Activated CD8-positive, alpha-beta memory T cell treated with anti-CD3 and anti-CD28 coated beads, Interleukin-2, amount 50 U/mL, for 1 hour (primary cell): ENCODE data around the gene PDCD1LG2.
"Not testable (repeated sequence)": the region's sequence is repeated elsewhere in the genome, so short reads cannot be mapped to it uniquely, and the experiment has no call there.

ENCODE experiments used
- DNase-seq: peaks from one replicate; pipeline ENCODE4 v3.0.0-alpha.2; 2020; ENCODE audit errors: extremely low read depth

Gene PDCD1LG2

DNA sequence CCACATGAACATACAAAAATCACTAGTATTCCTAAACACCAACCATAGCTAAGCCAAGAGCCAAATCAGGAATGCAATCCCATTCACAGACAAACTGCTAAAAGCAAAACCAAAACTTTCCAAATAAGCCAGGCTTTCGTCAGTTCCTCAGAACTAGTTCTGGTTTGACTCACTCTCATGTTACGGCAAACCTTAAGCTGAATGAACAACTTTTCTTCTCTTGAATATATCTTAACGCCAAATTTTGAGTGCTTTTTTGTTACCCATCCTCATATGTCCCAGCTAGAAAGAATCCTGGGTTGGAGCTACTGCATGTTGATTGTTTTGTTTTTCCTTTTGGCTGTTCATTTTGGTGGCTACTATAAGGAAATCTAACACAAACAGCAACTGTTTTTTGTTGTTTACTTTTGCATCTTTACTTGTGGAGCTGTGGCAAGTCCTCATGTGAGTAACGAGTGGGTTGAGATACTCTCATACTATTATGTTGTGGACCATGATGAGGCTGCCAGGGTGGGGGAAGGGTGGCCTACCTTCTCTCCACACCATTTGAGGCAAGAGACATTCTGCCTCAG, at the start of gene PDCD1LG2:
PDCD1LG2 (plus strand) TSS at position 172 of the 572 bp plus-strand sequence. CDS start 12,016 bp downstream, outside the sequence.
- no peak for DNase-seq

DNA sequence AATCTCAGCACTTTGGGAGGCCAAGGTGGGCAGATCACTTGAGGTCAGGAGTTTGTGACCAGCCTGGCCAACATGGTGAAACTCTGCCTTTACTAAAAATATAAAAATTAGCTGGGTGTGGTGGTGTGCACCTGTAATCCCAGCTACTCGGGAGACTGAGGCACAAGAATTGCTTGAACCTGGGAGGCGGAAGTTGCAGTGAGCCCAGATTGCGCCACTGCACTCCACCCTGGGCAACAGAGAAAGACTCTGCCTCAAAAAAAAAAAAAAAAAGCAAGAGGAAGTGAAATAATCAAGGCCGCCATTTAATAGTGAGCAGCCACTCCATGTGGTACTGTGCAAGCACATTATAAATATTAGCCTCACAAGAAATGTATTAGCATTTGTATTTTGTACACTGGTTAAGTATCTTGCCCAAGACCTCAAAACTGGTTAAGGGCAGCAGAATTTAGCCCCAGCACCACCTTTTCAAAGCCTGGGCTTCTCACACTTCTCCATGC, 45.5 kb upstream of the PDCD1LG2 start:
- not testable (repeated sequence) for DNase-seq

- DNase-seq = no peak
Observed at GRCh38 chr9:5466005-5466404, 44.3 kb upstream of the PDCD1LG2 start.

GRCh38 chr9:5466766-5467165, 43.6 kb upstream of the PDCD1LG2 start:
- no peak for DNase-seq

DNA sequence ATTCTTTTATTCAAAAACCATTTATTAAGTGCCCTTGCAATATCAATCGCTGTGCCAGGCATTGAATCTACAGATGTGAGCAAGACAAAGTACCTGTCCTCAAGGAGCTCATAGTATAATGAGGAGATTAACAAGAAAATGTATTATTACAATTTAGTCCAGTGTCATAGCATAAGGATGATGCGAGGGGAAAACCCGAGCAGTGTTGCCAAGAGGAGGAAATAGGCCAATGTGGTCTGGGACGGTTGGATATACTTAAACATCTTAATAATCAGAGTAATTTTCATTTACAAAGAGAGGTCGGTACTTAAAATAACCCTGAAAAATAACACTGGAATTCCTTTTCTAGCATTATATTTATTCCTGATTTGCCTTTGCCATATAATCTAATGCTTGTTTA, 41.5 kb upstream of the PDCD1LG2 start:
- no peak for DNase-seq

GRCh38 chr9:5470122-5470521, 40.2 kb upstream of the PDCD1LG2 start:
- no peak for DNase-seq

DNA sequence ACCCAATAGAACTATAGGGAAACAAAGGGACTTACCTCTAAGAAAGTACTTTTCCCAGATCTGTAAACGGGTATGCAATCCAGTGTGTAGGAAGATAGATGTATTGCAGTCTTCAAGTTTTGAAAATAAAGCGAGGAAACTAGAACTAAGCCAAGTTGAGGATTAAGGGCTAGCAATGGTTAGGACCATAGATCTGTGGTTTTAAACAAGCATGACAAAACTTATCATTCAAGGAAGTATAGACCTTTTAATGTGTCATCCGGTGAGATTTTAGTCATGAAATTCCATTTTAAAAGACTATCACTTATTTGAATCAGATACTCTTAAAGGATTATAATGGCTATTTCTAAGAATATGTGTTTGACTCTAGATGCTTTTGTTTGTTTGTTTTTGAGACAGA, 39.5 kb upstream of the PDCD1LG2 start:
- no peak for DNase-seq

- DNase-seq = not testable (repeated sequence)
Observed at GRCh38 chr9:5475611-5476010, 34.7 kb upstream of the PDCD1LG2 start.

GRCh38 chr9:5478206-5478605, 32.1 kb upstream of the PDCD1LG2 start:
- no peak for DNase-seq

GRCh38 chr9:5479994-5480694, 30.2 kb upstream of the PDCD1LG2 start:
- no peak for DNase-seq

- no peak for DNase-seq
Observed at GRCh38 chr9:5480919-5481318, 29.4 kb upstream of the PDCD1LG2 start.

- no peak for DNase-seq
Observed at GRCh38 chr9:5481322-5482040, 28.9 kb upstream of the PDCD1LG2 start.

GRCh38 chr9:5482194-5482593, 28.1 kb upstream of the PDCD1LG2 start:
- no peak for DNase-seq

- DNase-seq = no peak
Observed at GRCh38 chr9:5483306-5483705, 27.0 kb upstream of the PDCD1LG2 start.

DNA sequence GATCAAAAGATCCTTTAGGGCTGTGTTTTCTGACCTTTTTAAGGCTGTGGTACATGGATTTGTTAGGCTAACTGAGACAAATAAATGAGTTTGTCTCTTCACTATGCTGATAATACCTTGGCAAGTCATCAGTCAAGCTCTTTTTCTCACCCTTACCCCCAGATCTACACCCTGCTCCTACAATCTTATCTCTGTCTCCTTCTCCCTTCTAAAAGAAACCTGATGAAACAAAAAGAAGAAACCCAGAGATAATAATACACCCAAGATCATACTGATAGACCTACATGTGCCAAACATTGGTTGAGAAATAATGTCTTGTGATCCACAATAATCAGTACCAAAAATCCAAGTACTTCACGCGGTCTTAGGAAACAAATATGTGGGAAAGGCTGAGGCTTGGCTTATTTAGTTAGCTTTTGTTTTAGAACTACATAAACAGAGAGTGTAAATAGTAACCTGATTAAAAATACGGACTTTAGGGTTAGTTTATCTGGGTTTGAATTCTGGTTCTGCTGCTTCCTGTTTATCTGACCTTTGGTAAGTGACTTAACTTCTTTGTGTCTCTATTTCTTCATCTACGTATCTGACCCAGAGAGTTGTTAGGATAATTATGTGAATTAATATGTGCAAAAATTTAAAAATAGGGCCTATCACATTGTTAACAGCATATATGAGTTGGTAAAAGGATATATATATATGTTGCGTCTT, 24.8 kb upstream of the PDCD1LG2 start:
- no peak for DNase-seq

GRCh38 chr9:5486988-5487387, 23.3 kb upstream of the PDCD1LG2 start:
- DNase-seq = no peak

GRCh38 chr9:5488221-5489008, 21.9 kb upstream of the PDCD1LG2 start:
- no peak for DNase-seq

- no peak for DNase-seq
Observed at GRCh38 chr9:5489630-5490490, 20.5 kb upstream of the PDCD1LG2 start.

- DNase-seq = no peak
Observed at GRCh38 chr9:5492965-5493678, 17.2 kb upstream of the PDCD1LG2 start.
